Measurements from ENCODE around the gene DIAPH1. TPM values are rescaled to one million over a fixed set of nuclear protein-coding genes. Genes with fewer than 3 reads are reported as not detected.

The DIAPH1 gene
- polyA plus RNA-seq, 4 donors = 58.4 to 97.3 (median 90.6) TPM

DNA sequence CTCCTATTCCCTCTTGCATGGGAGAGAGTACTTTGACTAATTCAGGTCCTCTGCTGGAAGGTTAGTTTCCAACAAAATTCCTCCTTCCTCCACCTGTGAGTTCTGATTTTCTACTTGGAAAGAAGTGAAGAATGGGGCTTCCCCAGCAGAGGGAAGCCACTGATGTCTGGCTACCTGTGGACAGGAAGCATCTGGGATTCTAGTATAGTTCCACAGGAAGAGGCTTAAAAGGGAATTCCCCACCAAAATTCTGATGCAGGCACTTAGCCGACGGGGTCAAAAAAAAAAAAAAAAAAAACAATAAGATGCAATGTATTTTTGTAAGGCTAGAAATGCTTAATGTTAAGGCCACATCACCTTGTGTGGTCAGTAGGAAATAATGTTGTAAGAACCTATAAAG lies 96.5 kb downstream of the DIAPH1 start:
- no peaks in the 10 kb centered on the region for H3K27me3 ChIP-seq (ENCODE audit: control insufficient read depth in 3 of 3, insufficient read depth in 3 of 3, low read length in 3 of 3)
- DNase-seq = no peak
- H3K36me3 ChIP-seq (ENCODE audit: control insufficient read depth in 3 of 3, insufficient read depth in 2 of 3, low read depth in 1 of 3, low read length in 3 of 3) = peaks cover 10 to 48% (median 37%) of the 10 kb centered on the region in 3 donors
- WGBS, 3 donors = 52 to 72% (median 69%) methylated on average over 2 of the region's 2 CpGs
- no peak for FAIRE-seq
- H3K4me3 ChIP-seq (ENCODE audit: low read depth in 1 of 3, low read length in 3 of 3) = no peak overlapping the region
- no peak overlapping the region for H3K27ac ChIP-seq (ENCODE audit: low read depth in 1 of 3, low read length in 2 of 3)
- peaks cover 2 to 25% (median 4%) of the 10 kb centered on the region in 3 donors for H3K4me1 ChIP-seq (ENCODE audit: control insufficient read depth in 3 of 3, insufficient read depth in 2 of 3, low read depth in 1 of 3, low read length in 2 of 3)
- no peaks in the 10 kb centered on the region for H3K9me3 ChIP-seq (ENCODE audit: control insufficient read depth in 2 of 2, insufficient read depth in 1 of 2, low read depth in 1 of 2, low read length in 1 of 2)

DNA sequence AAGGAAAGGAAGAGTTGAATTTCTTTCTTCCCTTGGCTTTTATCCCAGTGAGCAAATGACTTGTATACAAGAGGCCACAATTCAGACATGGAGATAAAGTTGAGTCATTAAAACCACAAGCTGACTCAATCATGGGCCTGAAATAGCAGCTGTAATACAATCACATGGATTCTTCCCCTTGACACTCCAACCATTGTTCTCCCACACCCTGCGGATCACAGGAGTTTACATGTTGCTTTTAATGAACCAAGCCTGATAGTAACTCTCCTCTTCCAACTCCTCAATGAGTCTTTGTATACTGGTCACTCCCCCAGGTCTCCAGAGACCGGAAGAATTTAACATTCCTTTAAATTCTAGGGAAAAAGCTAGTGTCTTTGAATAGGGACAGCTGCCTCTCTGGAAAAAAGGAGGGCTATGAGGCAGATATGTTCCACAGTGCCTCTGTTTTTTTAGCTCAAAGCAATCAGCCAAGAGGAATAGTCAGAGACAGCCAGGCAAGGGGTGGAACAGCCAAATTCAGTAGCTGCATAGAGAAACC lies 97.5 kb downstream of the DIAPH1 start:
- Histone ChIP-seq H3K4me1 (ENCODE audit: control insufficient read depth in 3 of 3, insufficient read depth in 2 of 3, low read depth in 1 of 3, low read length in 2 of 3) (peaks cover 2 to 25% (median 4%) of the 10 kb centered on the region in 3 donors), H3K27ac (ENCODE audit: low read depth in 1 of 3, low read length in 2 of 3) (peak overlapping the region in 2 of 3 donors; percentile 55 to 83), H3K36me3 (ENCODE audit: control insufficient read depth in 3 of 3, insufficient read depth in 2 of 3, low read depth in 1 of 3, low read length in 3 of 3) (peaks cover 7 to 48% (median 42%) of the 10 kb centered on the region in 3 donors), H3K27me3 (ENCODE audit: control insufficient read depth in 3 of 3, insufficient read depth in 3 of 3, low read length in 3 of 3) (no peaks in the 10 kb centered on the region), H3K9me3 (ENCODE audit: control insufficient read depth in 2 of 2, insufficient read depth in 1 of 2, low read depth in 1 of 2, low read length in 1 of 2) (no peaks in the 10 kb centered on the region), H3K4me3 (ENCODE audit: low read depth in 1 of 3, low read length in 3 of 3) (no peak overlapping the region)
- peak; percentile 15 for FAIRE-seq
- peak; percentile 41 to 59 for DNase-seq
- WGBS, 3 donors = 35 to 37% (median 35%) methylated on average over 2 of the region's 2 CpGs

DNA sequence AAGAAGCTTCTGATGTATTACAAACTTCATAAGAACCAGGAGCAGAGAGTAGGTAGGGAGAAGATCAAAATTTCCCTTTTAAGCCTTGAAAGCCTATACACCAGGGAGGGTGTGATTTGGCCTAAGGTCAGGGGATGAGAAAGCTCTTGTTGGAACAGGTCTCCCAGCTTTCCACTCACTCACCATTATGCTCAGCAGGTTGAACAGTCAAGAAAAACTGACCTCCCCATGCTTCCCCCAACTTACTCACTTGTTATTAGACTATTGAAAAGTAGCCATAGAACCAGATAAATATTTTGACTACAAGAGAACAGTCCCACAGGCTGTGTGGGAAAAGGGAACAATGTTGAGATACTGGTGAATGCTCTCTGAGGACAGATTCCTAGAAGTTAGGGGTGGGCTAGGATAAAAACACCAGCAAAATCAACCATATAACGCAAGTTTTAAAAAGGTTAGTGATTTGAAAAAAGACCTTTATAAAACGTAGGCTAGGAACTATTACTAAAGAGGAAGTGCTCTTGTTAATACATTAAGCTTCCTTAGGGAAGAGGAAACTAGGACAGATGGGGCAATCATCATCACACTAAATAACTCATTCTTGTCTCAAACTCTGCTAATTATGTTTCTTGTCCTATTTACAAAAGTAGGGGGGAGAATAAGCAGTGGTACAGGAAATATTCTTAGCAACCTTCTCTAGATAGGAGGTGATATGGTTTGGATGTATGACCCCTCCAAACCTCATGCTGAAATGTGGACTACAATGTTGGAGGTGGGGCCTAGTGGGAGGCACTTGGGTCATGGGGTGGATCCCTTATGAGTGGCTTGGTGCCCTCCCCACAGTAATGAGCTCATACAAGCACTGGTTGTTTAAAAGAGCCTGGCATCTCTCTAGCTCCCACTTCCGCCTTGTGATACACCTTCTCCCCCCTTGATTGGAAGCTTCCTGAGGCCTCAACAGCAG lies 98.9 kb downstream of the DIAPH1 start:
- no peaks in the 10 kb centered on the region for H3K27me3 ChIP-seq (ENCODE audit: control insufficient read depth in 3 of 3, insufficient read depth in 3 of 3, low read length in 3 of 3)
- H3K36me3 ChIP-seq (ENCODE audit: control insufficient read depth in 3 of 3, insufficient read depth in 2 of 3, low read depth in 1 of 3, low read length in 3 of 3) = peaks cover 7 to 52% (median 37%) of the 10 kb centered on the region in 3 donors
- H3K9me3 ChIP-seq (ENCODE audit: control insufficient read depth in 2 of 2, insufficient read depth in 1 of 2, low read depth in 1 of 2, low read length in 1 of 2) = no peaks in the 10 kb centered on the region
- peaks cover under 1 to 14% (median 2%) of the 10 kb centered on the region in 3 donors for H3K4me1 ChIP-seq (ENCODE audit: control insufficient read depth in 3 of 3, insufficient read depth in 2 of 3, low read depth in 1 of 3, low read length in 2 of 3)
- no peak for FAIRE-seq
- peak overlapping the region in 1 of 3 donors; percentile 29 for H3K27ac ChIP-seq (ENCODE audit: low read depth in 1 of 3, low read length in 2 of 3)
- no peak for DNase-seq
- 76 to 97% (median 84%) methylated on average over 3 of the region's 3 CpGs for WGBS, 3 donors
- no peak overlapping the region for H3K4me3 ChIP-seq (ENCODE audit: low read depth in 1 of 3, low read length in 3 of 3)

DNA sequence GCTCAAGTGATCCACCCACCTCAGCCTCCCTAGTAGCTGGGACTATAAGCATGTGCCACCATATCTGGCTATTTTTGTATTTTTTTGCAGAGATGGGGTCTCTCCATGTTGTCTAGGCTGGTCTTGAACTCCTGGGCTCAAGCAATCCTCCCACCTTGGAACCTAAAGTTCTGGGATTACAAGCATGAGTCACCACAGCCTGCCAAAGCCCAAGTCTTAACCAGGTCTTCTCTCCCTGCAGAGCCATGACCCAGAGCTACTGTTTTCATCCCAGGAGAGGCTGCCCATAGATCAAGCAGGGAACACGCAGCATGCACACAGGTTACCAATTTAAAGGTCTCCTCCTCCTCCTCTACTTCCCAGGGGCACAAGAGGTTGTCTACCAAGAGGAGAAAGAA lies 100.2 kb downstream of the DIAPH1 start:
- Histone ChIP-seq H3K27me3 (ENCODE audit: control insufficient read depth in 3 of 3, insufficient read depth in 3 of 3, low read length in 3 of 3) (peaks cover 0 to under 1% (median 0%) of the 10 kb centered on the region in 3 donors), H3K4me3 (ENCODE audit: low read depth in 1 of 3, low read length in 3 of 3) (no peak overlapping the region), H3K4me1 (ENCODE audit: control insufficient read depth in 3 of 3, insufficient read depth in 2 of 3, low read depth in 1 of 3, low read length in 2 of 3) (peaks cover 0 to 15% (median 2%) of the 10 kb centered on the region in 3 donors), H3K27ac (ENCODE audit: low read depth in 1 of 3, low read length in 2 of 3) (no peak overlapping the region), H3K9me3 (ENCODE audit: control insufficient read depth in 2 of 2, insufficient read depth in 1 of 2, low read depth in 1 of 2, low read length in 1 of 2) (no peaks in the 10 kb centered on the region), H3K36me3 (ENCODE audit: control insufficient read depth in 3 of 3, insufficient read depth in 2 of 3, low read depth in 1 of 3, low read length in 3 of 3) (peaks cover 7 to 49% (median 29%) of the 10 kb centered on the region in 3 donors)
- FAIRE-seq = no peak
- no peak for DNase-seq
- WGBS, 3 donors = 93 to 100% (median 100%) methylated on average over 1 of the region's 1 CpG

DNA sequence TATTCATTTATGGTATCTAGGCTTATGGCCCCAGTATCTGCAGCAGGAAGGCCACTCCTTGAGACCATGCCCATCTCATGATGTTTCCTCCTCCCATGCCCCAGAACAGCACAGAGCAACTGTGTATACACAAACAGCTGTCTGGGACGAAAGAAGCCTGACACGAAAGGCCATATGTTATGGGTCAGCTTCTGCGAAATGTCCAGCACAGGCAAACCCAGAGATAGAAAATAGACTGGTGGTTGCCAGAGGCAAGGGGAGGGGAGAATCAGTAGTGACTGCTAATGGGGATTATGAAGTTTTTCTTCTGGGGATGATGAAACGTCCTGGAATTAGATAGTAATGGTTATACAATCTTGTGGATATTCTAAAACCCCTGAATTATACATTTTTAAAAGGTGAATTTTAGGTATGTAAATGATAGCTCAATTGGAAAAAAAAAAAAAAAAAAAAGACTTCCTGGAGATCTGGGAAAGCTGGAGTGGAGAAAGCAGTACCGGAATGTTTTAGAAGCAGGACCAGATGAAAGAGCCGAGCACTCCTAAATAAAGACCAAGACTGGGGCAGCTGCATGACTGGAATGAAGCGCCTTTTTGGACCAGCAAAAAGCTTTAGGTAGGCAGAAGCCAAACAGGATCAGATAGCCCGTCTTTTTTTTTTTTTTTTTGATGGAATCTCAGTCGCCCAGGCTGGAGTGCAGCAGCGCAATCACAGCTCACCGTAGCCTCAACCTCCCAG lies 100.8 kb downstream of the DIAPH1 start:
- H3K36me3 ChIP-seq (ENCODE audit: control insufficient read depth in 3 of 3, insufficient read depth in 2 of 3, low read depth in 1 of 3, low read length in 3 of 3) = peaks cover 4 to 47% (median 29%) of the 10 kb centered on the region in 3 donors
- DNase-seq (no peak), FAIRE-seq (no peak)
- 81 to 92% (median 91%) methylated on average over 11 of the region's 11 CpGs for WGBS, 3 donors
- peaks cover 0 to 2% (median 0%) of the 10 kb centered on the region in 3 donors for H3K27me3 ChIP-seq (ENCODE audit: control insufficient read depth in 3 of 3, insufficient read depth in 3 of 3, low read length in 3 of 3)
- peaks cover 0 to 21% (median 2%) of the 10 kb centered on the region in 3 donors for H3K4me1 ChIP-seq (ENCODE audit: control insufficient read depth in 3 of 3, insufficient read depth in 2 of 3, low read depth in 1 of 3, low read length in 2 of 3)
- H3K9me3 ChIP-seq (ENCODE audit: control insufficient read depth in 2 of 2, insufficient read depth in 1 of 2, low read depth in 1 of 2, low read length in 1 of 2) = no peaks in the 10 kb centered on the region
- H3K4me3 ChIP-seq (ENCODE audit: low read depth in 1 of 3, low read length in 3 of 3) = no peak overlapping the region
- no peak overlapping the region for H3K27ac ChIP-seq (ENCODE audit: low read depth in 1 of 3, low read length in 2 of 3)

DNA sequence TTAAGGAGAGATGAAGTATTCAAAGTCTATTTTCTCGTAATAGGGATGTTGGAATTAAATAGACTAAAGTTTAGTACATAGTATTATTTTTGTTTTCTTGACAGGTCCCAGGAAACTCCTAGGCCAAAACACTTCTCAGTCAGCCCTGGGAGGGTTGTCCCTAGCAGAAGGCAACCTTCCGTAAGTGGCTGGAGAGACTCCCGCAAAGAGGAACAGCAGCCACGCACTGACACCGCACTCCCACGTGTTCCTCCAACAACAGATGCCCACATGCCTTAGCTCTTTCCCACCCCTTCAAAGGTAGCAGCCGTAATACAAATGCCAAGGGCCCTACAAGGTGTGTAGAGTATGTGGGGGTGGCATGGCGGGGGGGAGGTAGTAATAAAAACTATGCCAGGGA lies 101.5 kb downstream of the DIAPH1 start:
- no peak overlapping the region for H3K4me3 ChIP-seq (ENCODE audit: low read depth in 1 of 3, low read length in 3 of 3)
- peaks cover 0 to 24% (median 2%) of the 10 kb centered on the region in 3 donors for H3K4me1 ChIP-seq (ENCODE audit: control insufficient read depth in 3 of 3, insufficient read depth in 2 of 3, low read depth in 1 of 3, low read length in 2 of 3)
- no peaks in the 10 kb centered on the region for H3K9me3 ChIP-seq (ENCODE audit: control insufficient read depth in 2 of 2, insufficient read depth in 1 of 2, low read depth in 1 of 2, low read length in 1 of 2)
- no peak overlapping the region for H3K27ac ChIP-seq (ENCODE audit: low read depth in 1 of 3, low read length in 2 of 3)
- DNase-seq (no peak), FAIRE-seq (no peak)
- H3K27me3 ChIP-seq (ENCODE audit: control insufficient read depth in 3 of 3, insufficient read depth in 3 of 3, low read length in 3 of 3) = peaks cover 0 to 2% (median 0%) of the 10 kb centered on the region in 3 donors
- WGBS, 3 donors = 86 to 98% (median 95%) methylated on average over 8 of the region's 8 CpGs
- peaks cover 4 to 47% (median 26%) of the 10 kb centered on the region in 3 donors for H3K36me3 ChIP-seq (ENCODE audit: control insufficient read depth in 3 of 3, insufficient read depth in 2 of 3, low read depth in 1 of 3, low read length in 3 of 3)

DNA sequence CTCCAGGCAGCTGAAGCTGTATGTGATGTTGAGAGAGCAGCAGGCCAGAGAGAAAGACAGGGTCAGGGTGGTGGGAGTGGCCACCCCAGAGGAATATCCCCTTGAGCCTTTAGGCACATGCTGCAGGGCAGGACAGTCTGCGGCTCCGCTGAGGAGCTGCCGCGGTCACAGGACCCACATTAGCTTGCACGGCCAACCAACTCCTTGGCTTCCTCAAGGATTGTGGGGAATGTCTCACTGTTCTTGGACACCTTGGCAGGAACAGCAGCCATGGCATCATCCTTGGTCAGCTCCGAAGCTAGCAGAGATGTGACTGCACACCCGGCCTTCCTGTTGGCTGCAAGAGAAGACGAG lies 102.2 kb downstream of the DIAPH1 start:
- Histone ChIP-seq H3K27ac (ENCODE audit: low read depth in 1 of 3, low read length in 2 of 3) (no peak overlapping the region), H3K4me1 (ENCODE audit: control insufficient read depth in 3 of 3, insufficient read depth in 2 of 3, low read depth in 1 of 3, low read length in 2 of 3) (peaks cover 0 to 23% (median 0%) of the 10 kb centered on the region in 3 donors), H3K4me3 (ENCODE audit: low read depth in 1 of 3, low read length in 3 of 3) (no peak overlapping the region), H3K27me3 (ENCODE audit: control insufficient read depth in 3 of 3, insufficient read depth in 3 of 3, low read length in 3 of 3) (peaks cover 0 to 2% (median 0%) of the 10 kb centered on the region in 3 donors), H3K36me3 (ENCODE audit: control insufficient read depth in 3 of 3, insufficient read depth in 2 of 3, low read depth in 1 of 3, low read length in 3 of 3) (peaks cover 0 to 52% (median 25%) of the 10 kb centered on the region in 3 donors), H3K9me3 (ENCODE audit: control insufficient read depth in 2 of 2, insufficient read depth in 1 of 2, low read depth in 1 of 2, low read length in 1 of 2) (no peaks in the 10 kb centered on the region)
- WGBS, 3 donors = 88 to 98% (median 93%) methylated on average over 8 of the region's 8 CpGs
- FAIRE-seq (no peak), DNase-seq (no peak)

Measured in small intestine (tissue), 7 donors.